WERI-Rb-1 (cell line): ENCODE measurements around the gene SQOR.

Experiments used
- DNase-seq: peaks from one replicate; pipeline ENCODE4 v3.0.0-alpha.2; 2020
- H3K27ac ChIP-seq: fragments of 250-450 bp; sonication (Bioruptor Pico); 2 replicates; pipeline ENCODE4 v1.5.1; 2020; ENCODE audit warnings: mild to moderate bottlenecking, moderate library complexity
- H3K27me3 ChIP-seq: fragments of 250-450 bp; sonication (Bioruptor Pico); 2 replicates; pipeline ENCODE4 v1.5.1; 2021; ENCODE audit warnings: mild to moderate bottlenecking, low read depth, moderate library complexity; ENCODE audit not compliant: insufficient read depth, severe bottlenecking
- H3K36me3 ChIP-seq: fragments of 250-450 bp; sonication (Bioruptor Pico); 2 replicates; pipeline ENCODE4 v1.5.1; 2020; ENCODE audit warnings: mild to moderate bottlenecking, moderate library complexity
- H3K4me3 ChIP-seq: 2 replicates; pipeline ENCODE4 v1.5.1; 2011; ENCODE audit warnings: low read depth, mild to moderate bottlenecking, control low read depth, low read length
- H3K9me3 ChIP-seq: fragments of 250-450 bp; sonication (Bioruptor Pico); 2 replicates; pipeline ENCODE4 v1.5.1; 2021; ENCODE audit warnings: mild to moderate bottlenecking, moderate library complexity; ENCODE audit not compliant: severe bottlenecking
- TF ChIP-seq, protein P1 (sequence below): IDR thresholded peaks from 2 replicates; pipeline ENCODE4 v1.5.1; 2011; ENCODE audit warnings: low read depth, mild to moderate bottlenecking, control low read depth, inconsistent platforms, low read length

SQOR gene

DNA sequence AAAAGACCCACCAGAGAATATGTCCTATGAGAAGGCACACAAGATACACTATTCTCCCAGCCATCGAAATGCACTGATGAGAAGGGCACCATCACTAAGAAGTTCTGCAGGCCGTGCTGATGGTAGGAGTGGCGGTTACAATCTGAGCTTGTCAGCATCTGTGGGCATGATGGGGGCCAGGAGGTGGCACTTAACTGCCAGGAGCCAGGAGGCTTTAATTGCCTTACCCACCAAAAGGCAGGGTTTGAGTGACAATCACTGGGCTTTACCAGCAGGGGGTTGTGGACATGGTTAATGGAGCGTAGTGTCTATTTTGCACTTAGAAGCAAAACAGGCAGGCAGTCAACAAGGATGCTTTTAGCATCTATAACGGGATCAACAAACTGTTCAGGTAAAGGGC, 16.0 kb upstream of the SQOR start:
- Histone ChIP-seq H3K36me3 (no peaks in the 10 kb centered on the region), H3K9me3 (no peaks in the 10 kb centered on the region), H3K27ac (no peak overlapping the region), H3K27me3 (no peaks in the 10 kb centered on the region), H3K4me3 (no peak overlapping the region)
- no peak for DNase-seq
- TF ChIP-seq, protein P1, sequence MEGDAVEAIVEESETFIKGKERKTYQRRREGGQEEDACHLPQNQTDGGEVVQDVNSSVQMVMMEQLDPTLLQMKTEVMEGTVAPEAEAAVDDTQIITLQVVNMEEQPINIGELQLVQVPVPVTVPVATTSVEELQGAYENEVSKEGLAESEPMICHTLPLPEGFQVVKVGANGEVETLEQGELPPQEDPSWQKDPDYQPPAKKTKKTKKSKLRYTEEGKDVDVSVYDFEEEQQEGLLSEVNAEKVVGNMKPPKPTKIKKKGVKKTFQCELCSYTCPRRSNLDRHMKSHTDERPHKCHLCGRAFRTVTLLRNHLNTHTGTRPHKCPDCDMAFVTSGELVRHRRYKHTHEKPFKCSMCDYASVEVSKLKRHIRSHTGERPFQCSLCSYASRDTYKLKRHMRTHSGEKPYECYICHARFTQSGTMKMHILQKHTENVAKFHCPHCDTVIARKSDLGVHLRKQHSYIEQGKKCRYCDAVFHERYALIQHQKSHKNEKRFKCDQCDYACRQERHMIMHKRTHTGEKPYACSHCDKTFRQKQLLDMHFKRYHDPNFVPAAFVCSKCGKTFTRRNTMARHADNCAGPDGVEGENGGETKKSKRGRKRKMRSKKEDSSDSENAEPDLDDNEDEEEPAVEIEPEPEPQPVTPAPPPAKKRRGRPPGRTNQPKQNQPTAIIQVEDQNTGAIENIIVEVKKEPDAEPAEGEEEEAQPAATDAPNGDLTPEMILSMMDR = peak; percentile 19; the same call in 1 of the 2 replicates

DNA sequence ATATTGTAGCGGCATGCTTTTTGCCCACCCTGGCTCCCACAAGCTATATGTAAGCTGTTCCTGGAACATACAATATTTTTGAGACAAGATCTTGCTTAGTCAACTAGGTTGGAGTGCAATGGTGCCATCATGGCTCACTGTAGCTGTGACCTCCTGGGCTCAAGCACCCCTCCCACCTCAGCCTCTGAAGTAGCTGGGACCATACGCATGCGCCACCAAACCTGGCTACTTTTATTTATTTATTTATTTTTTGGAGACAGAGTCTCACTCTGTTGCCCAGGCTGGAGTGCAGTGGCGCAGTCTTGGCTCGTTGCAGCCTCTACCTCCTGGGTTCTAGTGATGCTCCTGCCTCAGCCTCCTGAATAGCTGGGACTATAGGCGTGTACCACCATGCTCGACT, 6.7 kb upstream of the SQOR start:
- TF ChIP-seq, protein P1 = no peak
- Histone ChIP-seq H3K27me3 (no peaks in the 10 kb centered on the region), H3K4me3 (no peak overlapping the region), H3K9me3 (no peaks in the 10 kb centered on the region), H3K27ac (no peak overlapping the region), H3K36me3 (no peaks in the 10 kb centered on the region)
- DNase-seq = no peak

DNA sequence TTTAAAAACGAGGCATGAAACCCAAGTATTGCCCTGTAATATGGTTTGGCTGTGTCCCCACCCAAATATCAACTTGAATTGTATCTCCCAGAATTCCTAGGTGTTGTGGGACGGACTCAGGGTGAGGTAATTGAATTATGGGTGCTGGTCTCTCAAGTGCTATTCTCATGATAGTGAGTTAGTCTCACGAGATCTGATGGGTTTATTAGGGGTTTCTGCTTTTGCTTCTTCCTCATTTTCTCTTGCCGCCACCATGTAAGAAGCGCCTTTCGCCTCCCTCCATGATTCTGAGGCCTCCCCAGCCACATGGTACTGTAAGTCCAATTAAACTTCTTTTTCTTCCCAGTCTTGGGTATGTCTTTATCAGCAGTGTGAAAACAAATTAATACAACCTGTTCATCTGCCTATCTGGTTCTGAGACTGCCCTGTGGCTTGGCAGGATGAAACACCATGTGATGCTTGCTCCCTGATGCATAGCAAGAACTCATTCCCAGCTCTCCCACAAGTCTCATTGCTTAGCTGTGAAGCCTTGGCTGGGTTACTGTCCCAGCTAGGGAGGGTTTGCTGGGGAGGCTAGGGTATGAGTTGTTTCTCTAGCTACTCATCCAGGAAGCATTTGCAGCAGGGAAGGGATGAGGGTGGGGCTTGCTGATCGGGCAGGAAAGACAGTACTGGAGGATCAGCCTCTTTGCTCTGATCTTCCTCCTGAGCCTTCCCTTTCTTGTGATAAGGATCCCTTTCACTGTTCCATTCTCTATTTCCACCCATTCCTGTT, 3.7 kb upstream of the SQOR start:
- TF ChIP-seq, protein P1 = no peak

GRCh38 chr15:45631776-45632175, 3.1 kb upstream of the SQOR start:
- TF ChIP-seq, protein P1 = no peak
- DNase-seq = no peak
- Histone ChIP-seq H3K27ac (no peak overlapping the region), H3K36me3 (no peaks in the 10 kb centered on the region), H3K9me3 (no peaks in the 10 kb centered on the region), H3K27me3 (no peaks in the 10 kb centered on the region), H3K4me3 (no peak overlapping the region)

More for the DNA sequence above, 3.7 kb upstream of the SQOR start:
- no peaks in the 10 kb centered on the region for H3K9me3 ChIP-seq
- no peaks in the 10 kb centered on the region for H3K36me3 ChIP-seq
- H3K27ac ChIP-seq = no peak overlapping the region
- DNase-seq = no peak
- H3K4me3 ChIP-seq = no peak overlapping the region
- no peaks in the 10 kb centered on the region for H3K27me3 ChIP-seq

DNA sequence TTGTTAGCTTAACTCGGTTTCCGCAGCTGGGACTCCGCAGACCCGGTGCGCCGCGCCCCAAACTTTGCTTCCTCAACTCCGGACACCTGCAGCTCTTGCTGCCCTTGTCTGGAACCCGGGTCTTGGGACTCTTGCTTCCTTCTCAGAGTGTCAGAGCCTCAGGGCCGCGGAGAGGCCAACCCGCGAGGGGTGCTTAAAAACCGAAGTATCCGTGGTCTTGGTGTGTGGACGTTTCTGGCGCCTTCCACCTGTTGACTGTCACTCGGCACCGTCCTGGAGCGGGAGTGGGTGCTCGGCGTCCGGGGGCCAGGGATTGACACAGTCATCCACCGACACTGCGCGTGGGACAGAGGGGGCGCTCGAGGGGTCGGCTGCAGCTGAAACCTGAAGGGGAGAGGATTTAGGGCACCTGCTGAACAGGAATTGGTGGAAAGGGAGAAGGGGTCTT, 386 bp downstream of the SQOR start:
- Histone ChIP-seq H3K27me3 (no peaks in the 10 kb centered on the region), H3K36me3 (no peaks in the 10 kb centered on the region), H3K27ac (no peak overlapping the region), H3K4me3 (no peak overlapping the region), H3K9me3 (no peaks in the 10 kb centered on the region)
- TF ChIP-seq, protein P1 = no peak
- DNase-seq = no peak
